Astrocyte (in vitro differentiated cells and primary cell): ENCODE measurements around the gene UNC5C. TPM values are rescaled to one million over a fixed set of nuclear protein-coding genes. Genes with fewer than 3 reads are reported as not detected.

Source experiments
- DNase-seq: peaks from one replicate; pipeline ENCODE4 v3.0.0-alpha.2; 2010; ENCODE audit warnings: low read depth
- FAIRE-seq: peaks from 2 replicates; lab custom pipeline; 2011; peaks lifted over from hg19 to GRCh38; lab: Jason Lieb, UNC
- H2AFZ ChIP-seq: 2 replicates; pipeline ENCODE4 v1.6.0; 2012; ENCODE audit warnings: low read depth, low read length, inconsistent platforms
- H3K27ac ChIP-seq: 2 replicates; pipeline ENCODE4 v1.5.1; 2011; ENCODE audit warnings: low read depth, low read length, inconsistent platforms
- H3K27me3 ChIP-seq: 2 replicates; pipeline ENCODE4 v1.6.0; 2011; ENCODE audit warnings: low read length, inconsistent platforms; ENCODE audit not compliant: insufficient read depth
- H3K36me3 ChIP-seq: 2 replicates; pipeline ENCODE4 v1.5.1; 2011; ENCODE audit warnings: low read length, inconsistent platforms; ENCODE audit not compliant: insufficient read depth
- H3K4me1 ChIP-seq: 2 replicates; pipeline ENCODE4 v1.5.1; 2011; ENCODE audit warnings: low read length, inconsistent platforms; ENCODE audit not compliant: insufficient read depth
- H3K4me2 ChIP-seq: 2 replicates; pipeline ENCODE4 v1.6.0; 2012; ENCODE audit warnings: low read length, inconsistent platforms
- H3K4me3 ChIP-seq: 2 replicates; pipeline ENCODE4 v1.5.1; 2011; ENCODE audit warnings: low read depth, mild to moderate bottlenecking, low read length, inconsistent platforms; ENCODE audit not compliant: insufficient read depth
- H3K79me2 ChIP-seq: 2 replicates; pipeline ENCODE4 v1.6.0; 2012; ENCODE audit warnings: mild to moderate bottlenecking, low read length, inconsistent platforms; ENCODE audit not compliant: insufficient read depth
- H3K9ac ChIP-seq: 2 replicates; pipeline ENCODE4 v1.6.0; 2012; ENCODE audit warnings: mild to moderate bottlenecking, low read length, inconsistent platforms
- H3K9me3 ChIP-seq: 2 replicates; pipeline ENCODE4 v1.5.1; 2012; ENCODE audit warnings: low read depth, mild to moderate bottlenecking, low read length, inconsistent platforms; ENCODE audit not compliant: insufficient read depth
- H4K20me1 ChIP-seq: 2 replicates; pipeline ENCODE4 v1.6.0; 2012; ENCODE audit warnings: low read length, inconsistent platforms; ENCODE audit not compliant: insufficient read depth
- H3K27ac Mint-ChIP-seq: one replicate; pipeline ENCODE4 v1.8.0; 2021; ENCODE audit warnings: mild to moderate bottlenecking, mixed read lengths; ENCODE audit not compliant: unreplicated experiment
- H3K27me3 Mint-ChIP-seq: one replicate; pipeline ENCODE4 v1.8.0; 2021; ENCODE audit warnings: low read depth, mixed read lengths; ENCODE audit not compliant: unreplicated experiment
- H3K36me3 Mint-ChIP-seq: one replicate; pipeline ENCODE4 v1.8.0; 2021; ENCODE audit warnings: low read depth, mixed read lengths; ENCODE audit not compliant: unreplicated experiment
- H3K4me1 Mint-ChIP-seq: one replicate; pipeline ENCODE4 v1.8.0; 2021; ENCODE audit warnings: low read depth, mixed read lengths; ENCODE audit not compliant: unreplicated experiment
- H3K4me3 Mint-ChIP-seq: one replicate; pipeline ENCODE4 v1.8.0; 2021; ENCODE audit warnings: mild to moderate bottlenecking, moderate library complexity, mixed read lengths; ENCODE audit not compliant: unreplicated experiment
- H3K9me3 Mint-ChIP-seq: one replicate; pipeline ENCODE4 v1.8.0; 2021; ENCODE audit warnings: mild to moderate bottlenecking, mixed read lengths; ENCODE audit not compliant: unreplicated experiment
- CTCF ChIP-seq: IDR thresholded peaks from 2 replicates; pipeline ENCODE4 v1.5.1; 2011; ENCODE audit warnings: low read depth, mild to moderate bottlenecking, inconsistent platforms, low read length, moderate library complexity; ENCODE audit not compliant: insufficient read depth
- EZH2 ChIP-seq: IDR thresholded peaks from 2 replicates; pipeline ENCODE4 v1.6.1; 2012; ENCODE audit warnings: mild to moderate bottlenecking, low read length, inconsistent platforms; ENCODE audit not compliant: insufficient read depth
- total RNA-seq: library from RNA; stranded (reverse); gene quantifications from 2 replicates; pipeline ENCODE4 v1.2.1, GENCODE V29; 2021

Gene UNC5C
- total RNA-seq, 1 donor from 2014 or later, result 3.1 TPM

GRCh38 chr4:95469617-95470016 lies 79.2 kb downstream of the UNC5C start:
- no peak overlapping the region for H3K9ac ChIP-seq

GRCh38 chr4:95466791-95467190 lies 82.0 kb downstream of the UNC5C start:
- Histone ChIP-seq H3K36me3 (no peaks in the 10 kb centered on the region), H3K4me3 (no peak overlapping the region), H3K9ac (no peak overlapping the region), H3K27me3 (no peaks in the 10 kb centered on the region), H3K4me1 (no peaks in the 10 kb centered on the region), H2AFZ (no peak overlapping the region), H4K20me1 (no peaks in the 10 kb centered on the region), H3K79me2 (no peaks in the 10 kb centered on the region), H3K4me2 (no peak overlapping the region), H3K9me3 (no peaks in the 10 kb centered on the region), H3K27ac (no peak overlapping the region)
- H3K4me1 Mint-ChIP-seq, result peaks cover 6% of the 10 kb centered on the region
- DNase-seq (no peak), FAIRE-seq (no peak)
- no peaks in the 10 kb centered on the region for H3K27me3 Mint-ChIP-seq
- no peak overlapping the region for H3K4me3 Mint-ChIP-seq
- peaks cover 1% of the 10 kb centered on the region for H3K9me3 Mint-ChIP-seq
- H3K36me3 Mint-ChIP-seq, result no peaks in the 10 kb centered on the region
- H3K27ac Mint-ChIP-seq, result no peak overlapping the region
- no peak for TF ChIP-seq CTCF
- TF ChIP-seq EZH2, result no peak

More at GRCh38 chr4:95469617-95470016, 79.2 kb downstream of the UNC5C start:
- H3K4me2 ChIP-seq, result no peak overlapping the region
- no peaks in the 10 kb centered on the region for H4K20me1 ChIP-seq
- no peaks in the 10 kb centered on the region for H3K36me3 ChIP-seq
- H3K27me3 ChIP-seq, result no peaks in the 10 kb centered on the region
- no peaks in the 10 kb centered on the region for H3K36me3 Mint-ChIP-seq
- FAIRE-seq (no peak), DNase-seq (no peak)
- no peak overlapping the region for H3K4me3 ChIP-seq
- no peaks in the 10 kb centered on the region for H3K27me3 Mint-ChIP-seq
- no peak overlapping the region for H3K27ac ChIP-seq
- H3K9me3 ChIP-seq, result no peaks in the 10 kb centered on the region
- peaks cover 6% of the 10 kb centered on the region for H3K4me1 Mint-ChIP-seq
- H3K79me2 ChIP-seq, result no peaks in the 10 kb centered on the region
- TF ChIP-seq CTCF (no peak), EZH2 (no peak)
- H3K4me3 Mint-ChIP-seq, result no peak overlapping the region
- H3K9me3 Mint-ChIP-seq, result peaks cover 1% of the 10 kb centered on the region
- no peak overlapping the region for H3K27ac Mint-ChIP-seq
- H2AFZ ChIP-seq, result no peak overlapping the region
- no peaks in the 10 kb centered on the region for H3K4me1 ChIP-seq

GRCh38 chr4:95465010-95465409 lies 83.8 kb downstream of the UNC5C start:
- H3K27me3 ChIP-seq, result no peaks in the 10 kb centered on the region
- no peaks in the 10 kb centered on the region for H3K9me3 ChIP-seq
- peaks cover 1% of the 10 kb centered on the region for H3K9me3 Mint-ChIP-seq
- no peaks in the 10 kb centered on the region for H4K20me1 ChIP-seq
- no peaks in the 10 kb centered on the region for H3K36me3 ChIP-seq
- H3K9ac ChIP-seq, result no peak overlapping the region
- no peak overlapping the region for H2AFZ ChIP-seq
- FAIRE-seq, result no peak
- H3K27me3 Mint-ChIP-seq, result no peaks in the 10 kb centered on the region
- no peaks in the 10 kb centered on the region for H3K79me2 ChIP-seq
- no peak overlapping the region for H3K27ac Mint-ChIP-seq
- H3K27ac ChIP-seq, result no peak overlapping the region
- no peaks in the 10 kb centered on the region for H3K36me3 Mint-ChIP-seq
- H3K4me3 Mint-ChIP-seq, result no peak overlapping the region
- TF ChIP-seq EZH2 (no peak), CTCF (no peak)
- no peak overlapping the region for H3K4me3 ChIP-seq
- H3K4me2 ChIP-seq, result no peak overlapping the region
- H3K4me1 ChIP-seq, result no peaks in the 10 kb centered on the region
- peaks cover 6% of the 10 kb centered on the region for H3K4me1 Mint-ChIP-seq
- no peak for DNase-seq
